A673 (cell line): ENCODE data around the gene CAMSAP3. TPM values are rescaled to one million over a fixed set of nuclear protein-coding genes. Genes with fewer than 3 reads are reported as not detected.

ENCODE experiments used
- Bru-seq: library from RNA; stranded (reverse); fragments of 400-500 nt; gene quantifications from one replicate; lab custom pipeline; 2021; lab: Mats Ljungman, UMichigan
- BruChase-seq, 2 experiments: library from RNA; stranded (reverse); fragments of 400-500 nt; gene quantifications; one replicate each; lab custom pipeline; 2021; lab: Mats Ljungman, UMichigan
- BruUV-seq: library from RNA; stranded (reverse); fragments of 400-500 nt; replicated peaks from 2 replicates; lab custom pipeline; 2021; lab: Mats Ljungman, UMichigan
- CTCF ChIA-PET: fragments of 300-600 bp; sonication (Branson Sonifier 250); formaldehyde crosslinking; loops from one replicate; lab custom pipeline; 2022; ENCODE audit warnings: antibody characterized with exemption; lab: Charles Lee
- POLR2A ChIA-PET: fragments of 300-600 bp; sonication (Branson Sonifier 250); formaldehyde crosslinking; loops from one replicate; lab custom pipeline; 2022; ENCODE audit warnings: antibody characterized with exemption; ENCODE audit not compliant: low non-redundant PET; lab: Charles Lee
- DNase-seq: peaks from one replicate; pipeline ENCODE4 v3.0.0-alpha.2; 2015; ENCODE audit warnings: low spot score
- H3K27ac ChIP-seq: fragments of 200-600 bp; sonication (generic); 2 replicates; pipeline ENCODE4 v1.5.1; 2016; ENCODE audit warnings: mixed run types, low read depth, mild to moderate bottlenecking, mixed read lengths, antibody characterized with exemption, low read length; ENCODE audit not compliant: poor library complexity, severe bottlenecking
- H3K27me3 ChIP-seq: fragments of 200-600 bp; sonication (generic); replicated peaks from 2 replicates; pipeline ENCODE4 v1.6.1; 2017; ENCODE audit warnings: mixed run types, low read depth, mild to moderate bottlenecking, mixed read lengths, antibody characterized with exemption, low read length; ENCODE audit not compliant: insufficient read depth, poor library complexity
- H3K36me3 ChIP-seq: fragments of 200-600 bp; sonication (generic); 2 replicates; pipeline ENCODE4 v1.6.1; 2016; ENCODE audit warnings: mixed run types, mild to moderate bottlenecking, mixed read lengths, antibody characterized with exemption, low read length; ENCODE audit not compliant: insufficient read depth, poor library complexity, severe bottlenecking
- H3K4me1 ChIP-seq: fragments of 200-600 bp; sonication (generic); 2 replicates; pipeline ENCODE4 v1.6.1; 2017; ENCODE audit warnings: mixed run types, mild to moderate bottlenecking, mixed read lengths, antibody characterized with exemption, low read length; ENCODE audit not compliant: insufficient read depth, poor library complexity, severe bottlenecking
- H3K4me3 ChIP-seq: fragments of 200-600 bp; sonication (generic); 2 replicates; pipeline ENCODE4 v1.5.1; 2016; ENCODE audit warnings: low read depth, mixed run types, mild to moderate bottlenecking, mixed read lengths, low read length; ENCODE audit not compliant: poor library complexity, severe bottlenecking
- H3K9me3 ChIP-seq: fragments of 200-600 bp; sonication (generic); 2 replicates; pipeline ENCODE4 v1.6.1; 2016; ENCODE audit warnings: mixed run types, low read depth, mild to moderate bottlenecking, mixed read lengths, antibody characterized with exemption, low read length; ENCODE audit not compliant: poor library complexity, severe bottlenecking
- EZH2 ChIP-seq: fragments of 200-600 bp; sonication (generic); IDR thresholded peaks from 2 replicates; pipeline ENCODE4 v1.6.1; 2017; ENCODE audit warnings: borderline replicate concordance, low read depth, mild to moderate bottlenecking, mixed read lengths, antibody characterized with exemption, low read length; ENCODE audit not compliant: poor library complexity, severe bottlenecking
- intact Hi-C: fragments of 100-400 bp; cut with micrococcal nuclease; formaldehyde crosslinking; loops from one replicate; pipeline ENCODE4 v1.10.0; 2022; ENCODE audit not compliant: unreplicated experiment
- long read RNA-seq: library from polyadenylated mRNA; stranded (forward); transcript quantifications from one replicate; pipeline ENCODE4 v2.0.0, GENCODE V29; 2022
- total RNA-seq: library from RNA; stranded (reverse); gene quantifications from 2 replicates; pipeline ENCODE4 v1.2.3, GENCODE V29; 2021
- TF ChIP-seq, protein P1 (sequence below): fragments of 300-800, 200-600 bp; sonication (generic); conservative IDR thresholded peaks from 2 replicates; pipeline ENCODE4 v1.5.1; 2017; ENCODE audit warnings: low read depth, mild to moderate bottlenecking, antibody characterized with exemption, low read length, moderate library complexity, mixed read lengths

CAMSAP3 gene, protein sequence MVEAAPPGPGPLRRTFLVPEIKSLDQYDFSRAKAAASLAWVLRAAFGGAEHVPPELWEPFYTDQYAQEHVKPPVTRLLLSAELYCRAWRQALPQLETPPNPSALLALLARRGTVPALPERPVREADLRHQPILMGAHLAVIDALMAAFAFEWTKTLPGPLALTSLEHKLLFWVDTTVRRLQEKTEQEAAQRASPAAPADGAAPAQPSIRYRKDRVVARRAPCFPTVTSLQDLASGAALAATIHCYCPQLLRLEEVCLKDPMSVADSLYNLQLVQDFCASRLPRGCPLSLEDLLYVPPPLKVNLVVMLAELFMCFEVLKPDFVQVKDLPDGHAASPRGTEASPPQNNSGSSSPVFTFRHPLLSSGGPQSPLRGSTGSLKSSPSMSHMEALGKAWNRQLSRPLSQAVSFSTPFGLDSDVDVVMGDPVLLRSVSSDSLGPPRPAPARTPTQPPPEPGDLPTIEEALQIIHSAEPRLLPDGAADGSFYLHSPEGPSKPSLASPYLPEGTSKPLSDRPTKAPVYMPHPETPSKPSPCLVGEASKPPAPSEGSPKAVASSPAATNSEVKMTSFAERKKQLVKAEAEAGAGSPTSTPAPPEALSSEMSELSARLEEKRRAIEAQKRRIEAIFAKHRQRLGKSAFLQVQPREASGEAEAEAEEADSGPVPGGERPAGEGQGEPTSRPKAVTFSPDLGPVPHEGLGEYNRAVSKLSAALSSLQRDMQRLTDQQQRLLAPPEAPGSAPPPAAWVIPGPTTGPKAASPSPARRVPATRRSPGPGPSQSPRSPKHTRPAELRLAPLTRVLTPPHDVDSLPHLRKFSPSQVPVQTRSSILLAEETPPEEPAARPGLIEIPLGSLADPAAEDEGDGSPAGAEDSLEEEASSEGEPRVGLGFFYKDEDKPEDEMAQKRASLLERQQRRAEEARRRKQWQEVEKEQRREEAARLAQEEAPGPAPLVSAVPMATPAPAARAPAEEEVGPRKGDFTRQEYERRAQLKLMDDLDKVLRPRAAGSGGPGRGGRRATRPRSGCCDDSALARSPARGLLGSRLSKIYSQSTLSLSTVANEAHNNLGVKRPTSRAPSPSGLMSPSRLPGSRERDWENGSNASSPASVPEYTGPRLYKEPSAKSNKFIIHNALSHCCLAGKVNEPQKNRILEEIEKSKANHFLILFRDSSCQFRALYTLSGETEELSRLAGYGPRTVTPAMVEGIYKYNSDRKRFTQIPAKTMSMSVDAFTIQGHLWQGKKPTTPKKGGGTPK
- total RNA-seq (1.2 and 3.4 TPM in 2 replicates), Bru-seq, nascent RNA (percentile 17 among the genes with signal in this experiment), BruChase-seq, experiment 1, labeled RNA remaining after a 2-hour chase (percentile 22 among the genes with signal in this experiment), BruChase-seq, experiment 2, labeled RNA remaining after a 6-hour chase (percentile 26 among the genes with signal in this experiment)
- long read RNA-seq, partial matches to known transcripts: 1 of 3 reads
- long read RNA-seq, other reads (novel, unspliced or antisense): 0 of 3 reads

DNA sequence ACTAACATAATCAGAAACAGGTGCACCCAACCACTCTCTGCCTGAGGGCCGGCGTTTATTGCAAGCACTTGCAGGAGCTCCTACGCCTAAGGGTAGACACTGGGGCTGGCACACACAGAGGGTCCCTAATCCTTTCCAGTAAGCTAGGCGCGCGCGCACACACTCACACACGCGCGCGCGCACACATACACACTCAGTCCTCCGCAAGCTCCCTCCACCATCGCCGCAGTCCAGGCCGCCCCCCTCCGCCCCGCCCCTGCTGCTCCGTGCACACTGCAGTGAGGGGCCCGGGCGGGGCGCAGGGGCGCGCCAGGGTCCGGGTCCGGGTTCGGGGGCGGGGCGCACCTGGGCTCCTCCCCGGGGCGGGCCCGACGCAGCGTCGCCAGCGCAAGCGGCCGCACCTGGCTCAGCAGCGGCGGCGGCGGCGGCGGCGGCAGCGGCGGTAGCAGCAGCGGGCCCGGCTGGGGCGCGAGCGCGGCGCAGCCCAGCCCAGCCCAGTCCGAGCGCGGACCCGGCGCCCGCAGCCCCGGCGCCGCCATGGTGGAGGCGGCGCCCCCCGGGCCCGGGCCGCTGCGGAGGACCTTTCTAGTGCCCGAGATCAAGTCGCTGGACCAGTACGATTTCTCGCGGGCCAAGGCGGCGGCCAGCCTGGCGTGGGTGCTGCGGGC, at the start of gene CAMSAP3:
CAMSAP3 (plus strand) TSS at position 398 of the 668 bp plus-strand sequence; CDS start at position 538, 140 bp downstream.
- intact Hi-C loops: no loop called here
- Histone ChIP-seq H3K4me1 (peaks cover 4% of the 10 kb centered on the region), H3K27me3 (peaks cover 31% of the 10 kb centered on the region), H3K27ac (no peak within 1 kb of the TSS), H3K9me3 (no peaks in the 10 kb centered on the region), H3K36me3 (no peaks in the 10 kb centered on the region), H3K4me3 (peak within 1 kb of the TSS; percentile 46)
- POLR2A ChIA-PET: interaction anchor here (0.5 kb wide), 1 partner anchor 32 kb away, joined by 5 read pairs; no protein-coding TSS in a partner anchor
- CTCF ChIA-PET: interaction anchor here (1.1 kb wide), 1 partner anchor 27 kb away, joined by 6 read pairs; no protein-coding TSS in a partner anchor
- BruUV-seq: no TSS peak
- DNase-seq: peak; percentile 67
- TF ChIP-seq, protein P1, sequence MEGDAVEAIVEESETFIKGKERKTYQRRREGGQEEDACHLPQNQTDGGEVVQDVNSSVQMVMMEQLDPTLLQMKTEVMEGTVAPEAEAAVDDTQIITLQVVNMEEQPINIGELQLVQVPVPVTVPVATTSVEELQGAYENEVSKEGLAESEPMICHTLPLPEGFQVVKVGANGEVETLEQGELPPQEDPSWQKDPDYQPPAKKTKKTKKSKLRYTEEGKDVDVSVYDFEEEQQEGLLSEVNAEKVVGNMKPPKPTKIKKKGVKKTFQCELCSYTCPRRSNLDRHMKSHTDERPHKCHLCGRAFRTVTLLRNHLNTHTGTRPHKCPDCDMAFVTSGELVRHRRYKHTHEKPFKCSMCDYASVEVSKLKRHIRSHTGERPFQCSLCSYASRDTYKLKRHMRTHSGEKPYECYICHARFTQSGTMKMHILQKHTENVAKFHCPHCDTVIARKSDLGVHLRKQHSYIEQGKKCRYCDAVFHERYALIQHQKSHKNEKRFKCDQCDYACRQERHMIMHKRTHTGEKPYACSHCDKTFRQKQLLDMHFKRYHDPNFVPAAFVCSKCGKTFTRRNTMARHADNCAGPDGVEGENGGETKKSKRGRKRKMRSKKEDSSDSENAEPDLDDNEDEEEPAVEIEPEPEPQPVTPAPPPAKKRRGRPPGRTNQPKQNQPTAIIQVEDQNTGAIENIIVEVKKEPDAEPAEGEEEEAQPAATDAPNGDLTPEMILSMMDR: no peak
- no peak for TF ChIP-seq EZH2

DNA sequence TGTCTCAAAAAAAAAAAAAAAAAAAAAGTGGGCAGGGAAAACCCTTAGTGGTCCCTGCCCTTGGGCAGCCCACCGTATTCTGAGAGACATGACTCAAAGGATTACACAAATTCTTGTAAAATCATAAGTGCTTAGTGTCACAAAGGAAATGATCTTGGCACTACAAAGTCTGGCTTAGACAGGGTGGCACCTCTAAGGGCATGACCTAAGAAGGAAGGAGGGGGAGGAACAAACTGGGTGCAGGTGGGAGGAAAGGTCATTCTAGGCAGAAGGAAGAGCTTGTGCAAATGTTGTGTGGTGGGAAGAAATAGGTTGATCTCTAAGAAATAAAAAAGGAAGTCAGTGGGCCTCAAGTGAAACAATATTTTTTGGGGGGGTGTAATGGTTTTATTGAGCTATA, 49.8 kb upstream of the CAMSAP3 start:
- H3K4me3 ChIP-seq: no peak overlapping the region
- intact Hi-C loops: no loop called here
- no peaks in the 10 kb centered on the region for H3K4me1 ChIP-seq
- CTCF ChIA-PET: no interaction called here
- H3K36me3 ChIP-seq: peaks cover 14% of the 10 kb centered on the region
- BruUV-seq: no TSS peak
- no peaks in the 10 kb centered on the region for H3K27me3 ChIP-seq
- DNase-seq: no peak
- no peak overlapping the region for H3K27ac ChIP-seq
- POLR2A ChIA-PET: no interaction called here
- TF ChIP-seq EZH2: no peak
- TF ChIP-seq, protein P1: no peak
- H3K9me3 ChIP-seq: no peaks in the 10 kb centered on the region
